HepG2 (cell line): ENCODE data around the gene MMGT1. TPM values are rescaled to one million over a fixed set of nuclear protein-coding genes. Genes with fewer than 3 reads are reported as not detected.

Experiments used
- ASH2L ChIP-seq: fragments of 300-600, 200-600 bp; sonication (generic); IDR thresholded peaks from 2 replicates; pipeline ENCODE4 v1.7.0; 2017; ENCODE audit warnings: low read depth, mild to moderate bottlenecking, moderate library complexity, mixed read lengths, low read length; ENCODE audit not compliant: insufficient read length
- ATF2 ChIP-seq: sonication (generic); formaldehyde crosslinking; IDR thresholded peaks from 2 replicates; pipeline ENCODE4 v1.4.0; 2020; ENCODE audit warnings: missing genetic modification reagents
- FOSL1 ChIP-seq: sonication (generic); formaldehyde crosslinking; IDR thresholded peaks from 2 replicates; pipeline ENCODE4 v1.9.0; 2021; ENCODE audit warnings: missing genetic modification reagents, borderline replicate concordance
- GABPB1 ChIP-seq: IDR thresholded peaks from 2 replicates; pipeline ENCODE4 v1.6.1; 2016; ENCODE audit warnings: mild to moderate bottlenecking, missing genetic modification reagents, moderate library complexity, missing compliant biosample characterization
- KLF12 ChIP-seq: sonication (generic); formaldehyde crosslinking; IDR thresholded peaks from 2 replicates; pipeline ENCODE4 v1.4.0; 2020; ENCODE audit warnings: missing genetic modification reagents, borderline replicate concordance
- MIXL1 ChIP-seq: IDR thresholded peaks from 2 replicates; pipeline ENCODE4 v1.6.1; 2016
- PAWR ChIP-seq: sonication (generic); formaldehyde crosslinking; IDR thresholded peaks from 2 replicates; pipeline ENCODE4 v1.4.0; 2020; ENCODE audit warnings: missing genetic modification reagents, mild to moderate bottlenecking, borderline replicate concordance
- RARG ChIP-seq: sonication (generic); formaldehyde crosslinking; IDR thresholded peaks from 2 replicates; pipeline ENCODE4 v1.4.0; 2020; ENCODE audit warnings: low read depth, mild to moderate bottlenecking, missing genetic modification reagents
- RFXANK ChIP-seq: IDR thresholded peaks from 2 replicates; pipeline ENCODE4 v1.6.1; 2016
- TIGD3 ChIP-seq: sonication (generic); formaldehyde crosslinking; IDR thresholded peaks from 2 replicates; pipeline ENCODE4 v1.5.1; 2020; ENCODE audit warnings: mild to moderate bottlenecking, missing genetic modification reagents, borderline replicate concordance
- TOE1 ChIP-seq: sonication (generic); formaldehyde crosslinking; IDR thresholded peaks from 2 replicates; pipeline ENCODE4 v1.4.0; 2020; ENCODE audit warnings: mild to moderate bottlenecking, missing genetic modification reagents
- ZBTB14 ChIP-seq: sonication (generic); formaldehyde crosslinking; IDR thresholded peaks from 2 replicates; pipeline ENCODE4 v1.4.0; 2020; ENCODE audit warnings: missing genetic modification reagents
- ZBTB44 ChIP-seq: sonication (generic); formaldehyde crosslinking; IDR thresholded peaks from 2 replicates; pipeline ENCODE4 v1.4.0; 2020; ENCODE audit warnings: missing genetic modification reagents
- ZBTB46 ChIP-seq: sonication (generic); formaldehyde crosslinking; IDR thresholded peaks from 2 replicates; pipeline ENCODE4 v1.4.0; 2020; ENCODE audit warnings: mild to moderate bottlenecking, missing genetic modification reagents, borderline replicate concordance
- ZFP36L2 ChIP-seq: sonication (generic); formaldehyde crosslinking; IDR thresholded peaks from 2 replicates; pipeline ENCODE4 v1.4.0; 2020; ENCODE audit warnings: missing genetic modification reagents
- ZMYM2 ChIP-seq: sonication (generic); formaldehyde crosslinking; IDR thresholded peaks from 2 replicates; pipeline ENCODE4 v1.8.0; 2022; ENCODE audit warnings: mild to moderate bottlenecking, missing genetic modification reagents
- ZNF224 ChIP-seq: sonication (generic); formaldehyde crosslinking; IDR thresholded peaks from 2 replicates; pipeline ENCODE4 v1.5.0; 2020; ENCODE audit warnings: mild to moderate bottlenecking, missing genetic modification reagents
- ZNF251 ChIP-seq: sonication (generic); formaldehyde crosslinking; IDR thresholded peaks from 2 replicates; pipeline ENCODE4 v1.9.0; 2021; ENCODE audit warnings: mild to moderate bottlenecking, missing genetic modification reagents
- ZNF331 ChIP-seq: sonication (generic); formaldehyde crosslinking; IDR thresholded peaks from 2 replicates; pipeline ENCODE4 v1.4.0; 2020; ENCODE audit warnings: missing genetic modification reagents
- ZNF414 ChIP-seq: sonication (generic); formaldehyde crosslinking; IDR thresholded peaks from 2 replicates; pipeline ENCODE4 v1.5.0; 2020; ENCODE audit warnings: missing genetic modification reagents
- ZNF746 ChIP-seq: sonication (generic); formaldehyde crosslinking; IDR thresholded peaks from 2 replicates; pipeline ENCODE4 v1.8.0; 2022; ENCODE audit warnings: mild to moderate bottlenecking, missing genetic modification reagents
- polyA plus RNA-seq, 8 experiments: library from polyadenylated mRNA; depleted of rRNA in 3 of 8; stranded (reverse) in 7 of 8; unstranded in 1 of 8; fragments of >200 nt; fragmentation: Illumina TruSeq in 4 of 8; extraction: Trizol in 4 of 8; gene quantifications; 2 replicates each; pipeline versions ENCODE4 v1.2.1 to v1.2.3, GENCODE V29; 2011 to 2016; ENCODE audit warnings: low read depth in 4 of 8, missing spikeins in 1 of 8, mixed read lengths in 1 of 8; ENCODE audit not compliant: insufficient read depth in 1 of 8
- total RNA-seq, 5 experiments: library from RNA; depleted of rRNA; stranded (reverse); fragments of >200 nt; fragmentation: Illumina TruSeq; extraction: Trizol; gene quantifications; 2 replicates each; pipeline ENCODE4 v1.2.3, GENCODE V29; 2016; ENCODE audit warnings: low read depth in 1 of 5

MMGT1 gene
- total and polyA plus RNA-seq, 2 of the 13 experiments (the other 11 are each of a cell fraction or from before 2014, with no cell fraction given): 7.5 to 8.8 TPM

GRCh38 chrX:135985157-135985972 is 11.6 kb upstream of the MMGT1 start, which contains the start of gene SLC9A6 (continued):
- TF ChIP-seq ZBTB46 (CRISPR knock-in tag) (no peak), ZMYM2 (CRISPR knock-in tag) (no peak), ZNF224 (CRISPR knock-in tag) (no peak), KLF12 (CRISPR knock-in tag) (no peak; the same call in 1 of the 2 replicates), ATF2 (CRISPR knock-in tag) (no peak), RARG (CRISPR knock-in tag) (no peak), TOE1 (CRISPR knock-in tag) (no peak), ZNF251 (no peak), GABPB1 (CRISPR knock-in tag) (peak; percentile 50), ZBTB14 (CRISPR knock-in tag) (peak; percentile 78), ZBTB44 (CRISPR knock-in tag) (no peak), ZFP36L2 (CRISPR knock-in tag) (no peak), PAWR (CRISPR knock-in tag) (no peak), MIXL1 (no peak), ZNF746 (CRISPR knock-in tag) (no peak), ASH2L (peak; percentile 49), ZNF331 (CRISPR knock-in tag) (0 out of 2 replicates have a peak, but pooled peaks have one; percentile 15), FOSL1 (CRISPR knock-in tag) (no peak), TIGD3 (CRISPR knock-in tag) (no peak), ZNF414 (no peak), RFXANK (CRISPR knock-in tag) (no peak)
